NT2/D1 (cell line): ENCODE results near the gene U2SURP.
"Not testable (repeated sequence)": the region's sequence is repeated elsewhere in the genome, so short reads cannot be mapped to it uniquely, and the experiment has no call there.

ENCODE experiments used
- SUZ12 ChIP-seq: IDR thresholded peaks from 2 replicates; pipeline ENCODE4 v1.6.1; 2011; ENCODE audit not compliant: insufficient read length, insufficient read depth; ENCODE audit errors: extremely low read depth
- YY1 ChIP-seq: IDR thresholded peaks from 2 replicates; pipeline ENCODE4 v1.6.1; 2011; ENCODE audit not compliant: insufficient read length, insufficient read depth
- ZNF274 ChIP-seq: IDR thresholded peaks from 2 replicates; pipeline ENCODE4 v1.6.1; 2011; ENCODE audit warnings: mild to moderate bottlenecking, low read depth, low read length

GRCh38 chr3:143031796-143032387 is 30.5 kb downstream of the U2SURP start:
- TF ChIP-seq ZNF274, YY1, SUZ12: not testable (repeated sequence)
